AG20443 (cell line): Measurements from ENCODE around the gene HEG1.
A peak's percentile ranks its signal among the peaks of the same experiment; 100 is the strongest.

ENCODE experiments used
- DNase-seq: peaks from one replicate; pipeline ENCODE4 v3.0.0; 2012; ENCODE audit warnings: low spot score, mixed read lengths

The HEG1 gene

DNA sequence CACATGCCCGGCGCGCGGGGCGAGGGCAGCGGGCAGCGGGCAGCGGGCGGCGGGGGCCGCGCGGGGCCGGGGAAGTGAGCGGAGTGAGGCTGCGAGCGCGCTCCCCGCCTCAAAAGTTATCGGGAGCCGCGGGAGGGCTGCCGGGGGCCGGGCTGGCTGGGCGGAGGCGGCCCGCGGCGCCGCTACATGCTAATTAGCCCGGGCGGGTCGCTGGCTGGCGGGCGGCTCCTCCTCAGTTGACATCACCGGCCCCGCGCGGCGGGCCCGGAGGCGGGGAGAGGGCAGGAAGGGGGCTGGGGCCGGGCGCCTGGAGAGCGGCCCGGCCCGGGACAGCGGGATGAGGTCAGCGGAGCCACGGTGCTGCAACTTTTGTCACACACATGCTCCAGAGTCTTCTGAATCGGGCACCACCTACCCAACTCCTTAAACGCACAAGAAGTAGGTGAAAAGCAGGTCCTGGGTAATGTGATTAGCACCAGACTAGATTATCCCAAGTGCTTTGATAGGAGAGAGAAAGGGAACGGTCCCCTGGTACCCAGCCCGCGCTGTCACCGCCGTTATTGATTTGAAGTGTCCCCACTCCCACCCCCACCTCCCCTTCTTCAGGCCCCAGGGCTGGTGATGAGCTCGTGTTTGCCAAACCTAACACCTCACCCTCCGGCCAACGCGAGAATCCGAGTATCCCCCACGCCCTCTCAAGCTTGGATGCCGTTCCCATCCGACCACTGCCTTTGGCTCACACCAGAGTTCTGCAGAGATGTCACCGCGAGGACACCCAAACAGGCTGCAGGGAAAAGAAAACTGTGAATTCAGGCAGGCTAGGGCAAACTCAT, at the start of gene HEG1:
TSS of gene HEG1 (minus strand) at position 85 of the 833 bp plus-strand sequence. CDS start 107 bp downstream, outside the sequence.
- peak; percentile 96 for DNase-seq

DNA sequence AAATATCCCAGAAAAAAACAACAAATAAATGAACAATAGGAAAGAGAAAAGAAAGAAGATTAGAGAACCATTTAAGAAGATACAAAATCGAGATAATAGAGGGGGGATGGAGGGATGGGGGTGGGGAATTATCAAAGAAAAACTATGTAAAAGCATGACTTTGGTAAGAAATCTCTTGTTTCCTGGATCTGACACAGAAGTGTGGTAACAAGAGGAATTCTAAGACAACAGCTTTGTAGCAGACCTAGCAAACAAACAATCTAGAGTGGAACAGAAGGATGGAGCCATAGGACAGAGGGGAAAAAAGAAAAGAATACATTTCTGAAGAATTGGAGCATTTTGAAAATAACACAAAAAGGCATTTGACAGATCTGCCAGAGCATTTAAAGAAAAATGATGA, 49.3 kb upstream of the HEG1 start:
- DNase-seq = no peak

GRCh38 chr3:125104639-125105038, 48.8 kb upstream of the HEG1 start:
- DNase-seq = no peak

DNA sequence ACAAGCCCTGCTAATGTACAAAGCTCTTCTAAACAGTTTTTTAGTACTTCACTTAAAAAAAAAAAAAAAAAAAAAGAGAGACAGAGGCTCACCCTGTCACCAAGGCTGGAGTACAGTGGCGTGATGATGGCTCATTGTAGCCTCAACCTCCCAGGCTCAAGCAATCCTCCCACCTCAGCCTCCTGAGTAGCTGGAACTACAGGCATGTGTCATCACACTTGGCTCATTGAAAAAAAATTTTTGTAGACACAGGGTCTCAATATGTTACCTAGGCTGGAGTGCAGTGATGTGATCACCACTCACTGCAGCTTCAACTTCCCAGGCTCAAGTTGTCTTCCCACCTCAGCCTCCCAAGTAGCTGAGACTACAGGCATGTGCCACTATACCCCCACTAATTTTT, 47.6 kb upstream of the HEG1 start:
- DNase-seq = no peak

DNA sequence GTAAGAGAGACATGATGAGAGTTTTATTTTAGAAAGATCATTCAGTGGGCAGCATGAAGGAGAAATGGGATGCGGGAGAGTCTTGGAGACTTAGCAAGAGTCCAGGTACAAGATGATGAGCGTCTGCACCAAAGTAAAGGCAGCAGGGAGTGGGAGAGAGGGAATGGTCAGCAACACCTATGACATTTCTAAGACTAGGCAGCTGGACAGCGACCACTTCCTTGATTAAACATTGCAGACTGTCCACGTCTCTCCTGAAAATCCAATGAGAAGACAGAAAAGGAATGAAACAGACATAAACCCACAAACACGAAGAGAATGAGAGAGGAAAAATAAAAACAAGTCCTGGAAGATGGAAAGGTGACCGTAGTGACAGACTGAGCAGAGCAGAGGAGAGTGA, 46.7 kb upstream of the HEG1 start:
- no peak for DNase-seq

DNA sequence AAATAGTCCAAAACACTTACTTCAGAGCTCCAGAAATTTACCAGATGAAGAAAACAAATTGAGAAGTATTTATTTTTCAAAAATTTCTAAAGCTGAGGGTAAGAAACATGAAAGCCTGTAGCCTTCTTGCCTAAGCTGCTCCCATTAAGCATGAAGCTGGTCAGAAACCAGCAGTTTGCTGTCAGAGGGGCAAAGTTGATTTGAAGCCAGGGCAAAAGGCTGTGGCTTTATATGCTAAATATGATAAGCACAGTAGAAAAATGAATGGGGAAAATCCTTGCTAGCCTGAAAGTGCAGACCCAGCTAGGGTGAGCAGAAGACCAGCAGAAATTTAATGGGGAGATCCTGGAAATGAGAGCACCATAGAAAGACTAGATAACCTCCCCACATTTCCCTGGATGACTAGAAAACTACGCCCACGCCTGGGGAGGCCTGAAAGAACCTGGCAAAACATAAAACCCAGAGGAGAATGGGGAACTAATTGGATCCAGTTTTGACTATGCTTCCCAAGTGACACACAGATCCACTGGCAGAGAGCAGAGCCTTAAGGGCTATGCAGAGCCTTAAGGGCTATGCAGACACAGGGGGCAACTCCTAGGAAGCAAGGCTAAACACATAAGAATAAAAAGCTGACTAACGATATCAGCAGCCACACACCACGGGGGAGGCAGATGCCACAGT, 43.0 kb upstream of the HEG1 start:
- DNase-seq = peak; percentile 39

DNA sequence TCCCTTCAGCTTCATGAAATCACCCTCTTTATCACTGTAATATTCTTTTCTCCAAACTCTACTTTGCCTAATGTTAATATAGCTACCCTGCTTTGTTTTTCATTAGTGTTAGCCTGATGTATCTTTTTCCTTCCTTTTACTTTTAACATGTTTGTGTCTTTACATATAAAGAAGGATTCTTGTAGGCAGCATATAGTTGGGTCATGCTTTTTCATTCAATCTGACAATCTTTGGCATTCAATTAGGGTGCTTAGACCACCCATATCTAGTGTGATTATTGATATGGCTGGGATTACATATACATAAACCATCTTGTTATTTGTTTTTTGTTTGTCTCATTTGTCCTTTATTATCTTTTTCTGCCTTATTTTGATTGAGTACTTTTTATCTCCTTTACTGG, 34.9 kb upstream of the HEG1 start:
- DNase-seq = no peak

GRCh38 chr3:125087768-125088391, 32.1 kb upstream of the HEG1 start:
- DNase-seq = peak; percentile 67

DNA sequence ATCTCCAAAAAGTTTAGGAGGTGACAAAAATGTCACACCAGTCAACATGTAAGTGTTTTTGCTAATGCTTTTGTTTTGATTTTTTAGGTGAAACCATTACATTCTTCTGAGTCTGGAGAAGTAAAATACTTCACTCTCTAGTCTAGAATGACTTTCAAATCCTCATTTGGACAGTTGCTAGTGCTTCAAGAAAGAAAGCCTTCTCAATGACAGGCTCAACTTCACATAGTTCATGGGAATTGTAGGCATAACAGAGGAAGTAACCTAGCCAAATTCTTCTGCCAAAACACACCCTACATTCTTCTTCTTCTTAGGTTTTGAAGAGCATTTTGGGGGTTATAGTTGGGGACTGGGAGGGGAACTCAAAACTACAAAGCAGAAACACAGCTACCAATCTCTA, 29.4 kb upstream of the HEG1 start:
- DNase-seq = no peak

DNA sequence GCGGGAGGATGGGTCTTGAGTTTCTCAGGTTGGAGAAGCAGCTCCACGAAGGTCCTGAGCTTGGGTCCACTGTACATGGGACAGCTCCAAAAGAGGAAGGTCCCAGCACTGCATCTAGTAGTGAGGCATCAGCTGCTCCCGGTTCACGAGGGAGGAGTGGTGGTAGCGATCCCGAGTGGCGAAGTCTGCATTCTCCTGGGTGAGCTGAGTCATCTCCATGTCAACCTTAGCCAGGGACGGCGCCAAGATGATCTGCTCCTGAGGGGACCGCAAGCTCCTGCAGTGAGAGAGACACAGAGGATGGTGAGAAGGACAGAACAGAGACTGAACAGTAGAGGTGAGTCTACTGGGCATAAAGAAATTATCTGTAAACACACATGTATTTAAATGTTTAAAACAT, 28.0 kb upstream of the HEG1 start:
- peak; percentile 40 for DNase-seq

- DNase-seq = peak; percentile 38
Observed at GRCh38 chr3:125082339-125082738, 26.5 kb upstream of the HEG1 start.

DNA sequence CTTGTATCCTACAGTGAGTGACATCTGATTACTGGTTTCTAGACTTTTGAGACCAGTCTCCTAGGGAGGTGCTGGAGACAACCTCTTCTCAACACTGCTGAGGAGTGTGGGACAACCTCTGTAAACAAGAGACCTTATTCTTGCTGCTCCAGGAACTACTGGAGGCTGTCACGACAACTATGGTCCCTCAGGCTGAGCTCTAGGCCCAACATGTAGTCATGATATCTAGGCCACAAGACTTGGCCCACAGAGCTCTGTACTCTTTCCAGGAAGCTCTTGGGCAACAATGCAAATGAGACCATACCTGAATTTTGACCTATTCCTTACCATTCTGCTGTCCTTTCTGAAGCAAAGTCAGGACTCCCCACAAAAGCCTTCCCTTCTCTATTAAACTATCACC, 24.3 kb upstream of the HEG1 start:
- no peak for DNase-seq

GRCh38 chr3:125079675-125080045, 23.9 kb upstream of the HEG1 start:
- no peak for DNase-seq

DNA sequence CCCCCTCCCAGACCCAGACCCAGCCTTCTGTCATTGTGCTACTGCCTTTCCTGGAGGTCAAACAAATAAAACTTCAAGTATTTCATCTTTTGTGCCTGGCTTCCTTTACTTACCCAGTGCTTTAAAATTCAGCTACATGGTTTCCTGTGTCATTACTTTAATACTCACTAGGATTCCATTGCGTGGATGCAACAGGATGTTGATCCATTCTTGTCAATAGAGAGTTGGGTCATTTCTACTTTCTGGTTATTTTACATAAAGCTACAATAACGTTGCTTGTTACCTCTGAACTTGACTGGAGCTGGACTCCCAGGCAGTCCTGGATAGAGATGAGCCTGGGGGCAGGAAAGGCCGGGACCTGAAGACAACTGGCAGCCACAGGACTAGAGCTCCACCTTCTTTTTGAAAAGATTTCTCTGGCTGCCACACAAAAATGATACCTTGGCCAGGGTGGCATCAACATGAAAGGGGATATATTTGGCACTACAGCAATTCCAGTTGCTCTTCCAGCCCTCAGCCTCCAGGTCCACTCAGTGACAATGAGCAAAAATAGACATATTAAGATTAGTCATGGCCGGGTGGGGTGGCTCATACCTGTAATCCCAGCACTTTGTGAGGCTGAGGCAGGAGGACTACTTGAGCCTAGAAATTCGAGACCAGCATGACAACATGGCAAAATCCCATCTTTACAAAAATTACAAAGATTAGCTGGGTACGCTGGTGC, 23.3 kb upstream of the HEG1 start:
- no peak for DNase-seq

- DNase-seq = no peak
Observed at GRCh38 chr3:125077864-125078263, 22.1 kb upstream of the HEG1 start.

GRCh38 chr3:125076464-125076863, 20.7 kb upstream of the HEG1 start:
- no peak for DNase-seq

- DNase-seq = no peak
Observed at GRCh38 chr3:125075738-125076137, 19.9 kb upstream of the HEG1 start.

DNA sequence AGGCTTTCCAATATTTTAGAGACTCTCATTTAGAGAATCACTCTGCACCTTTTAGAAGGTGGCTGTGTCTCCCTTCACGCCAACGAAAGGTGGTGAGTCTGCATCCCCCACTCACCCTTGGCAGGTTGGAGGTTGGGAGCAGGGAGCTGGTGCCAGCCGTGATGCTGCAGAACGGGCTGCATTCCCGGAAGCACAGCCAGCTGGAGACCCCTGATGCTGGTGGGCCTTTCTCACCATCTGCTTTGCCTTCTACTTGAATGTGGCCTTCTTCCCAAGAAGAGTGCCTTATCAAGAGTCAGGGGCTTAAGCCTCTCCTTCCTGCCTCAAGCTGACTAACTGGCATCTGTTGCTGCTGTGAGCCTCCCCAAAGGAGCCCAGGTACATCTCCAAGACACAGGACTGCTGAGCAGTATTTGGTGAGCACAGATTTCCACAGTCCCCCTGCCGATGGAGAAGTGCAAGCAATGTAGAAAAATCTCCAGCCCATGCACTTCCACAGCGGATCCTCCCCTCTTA, 17.7 kb upstream of the HEG1 start:
- no peak for DNase-seq

- DNase-seq = no peak
Observed at GRCh38 chr3:125072749-125073389, 17.1 kb upstream of the HEG1 start.

- DNase-seq = peak; percentile 54
Observed at GRCh38 chr3:125072301-125072700, 16.5 kb upstream of the HEG1 start.

DNA sequence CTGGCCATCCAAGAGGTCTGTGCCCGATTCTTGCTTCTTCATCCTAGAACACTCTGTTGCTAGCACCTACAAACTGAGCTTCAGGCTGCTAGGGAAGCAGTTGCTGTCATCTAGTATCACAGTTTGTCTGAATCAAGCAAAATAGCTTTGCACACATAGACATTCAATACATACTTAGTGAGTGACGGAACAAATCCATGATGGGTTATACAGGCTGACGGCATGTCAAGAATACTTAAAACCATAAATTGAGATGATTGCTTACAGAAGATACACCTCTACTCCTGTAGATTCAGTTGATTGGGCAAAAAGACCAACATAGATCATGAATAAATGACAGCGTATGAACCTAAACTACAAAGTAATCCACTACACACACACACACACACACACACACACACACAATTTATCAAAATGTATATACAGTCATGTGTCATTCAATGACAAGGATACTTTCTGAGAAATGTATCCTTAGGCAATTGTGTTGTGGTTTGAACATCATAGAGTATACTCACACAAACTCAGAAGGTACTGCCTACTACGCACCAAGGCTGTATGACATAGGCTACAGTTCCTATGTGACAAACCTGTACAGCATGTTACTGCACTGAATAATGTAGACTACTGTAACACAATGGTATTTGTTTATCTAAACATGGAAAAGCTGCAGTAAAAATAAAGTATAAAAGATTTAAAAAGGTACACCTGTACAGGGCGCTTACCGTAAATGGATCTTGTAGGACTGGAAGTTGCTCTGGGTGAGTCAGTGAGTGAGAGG, 14.4 kb upstream of the HEG1 start:
- no peak for DNase-seq
